ENCODE measurements around the gene EXOC8. TPM values are rescaled to one million over a fixed set of nuclear protein-coding genes. Genes with fewer than 3 reads are reported as not detected.

Gene EXOC8
- 5.3 and 5.9 TPM in 2 replicates for polyA plus RNA-seq (2014; cell fraction: cytosol; rRNA removed)
- polyA plus RNA-seq (2014; cell fraction: nucleus; rRNA removed), result 3.8 and 4.3 TPM in 2 replicates

- DNase-seq (ENCODE audit: low spot score), result peak; percentile 97
Measured at GRCh38 chr1:231337472-231338269, at the start of gene EXOC8. TSS of gene EXOC8 (minus strand) at chr1:231337852. CDS start at chr1:231337745, 107 bp downstream.

GRCh38 chr1:231386466-231386865 lies 48.8 kb upstream of the EXOC8 start:
- no peak for DNase-seq (ENCODE audit: low spot score)

- no peak for DNase-seq (ENCODE audit: low spot score)
Measured at GRCh38 chr1:231385416-231385748, 47.7 kb upstream of the EXOC8 start.

GRCh38 chr1:231384696-231385415 lies 47.2 kb upstream of the EXOC8 start:
- DNase-seq (ENCODE audit: low spot score), result no peak

GRCh38 chr1:231383159-231383860 lies 45.7 kb upstream of the EXOC8 start:
- DNase-seq (ENCODE audit: low spot score), result no peak

- DNase-seq (ENCODE audit: low spot score), result no peak
Measured at GRCh38 chr1:231382426-231382825, 44.8 kb upstream of the EXOC8 start.

- no peak for DNase-seq (ENCODE audit: low spot score)
Measured at GRCh38 chr1:231381729-231382128, 44.1 kb upstream of the EXOC8 start.

- no peak for DNase-seq (ENCODE audit: low spot score)
Measured at GRCh38 chr1:231376875-231377549, 39.4 kb upstream of the EXOC8 start.

- DNase-seq (ENCODE audit: low spot score), result no peak
Measured at GRCh38 chr1:231376101-231376500, 38.4 kb upstream of the EXOC8 start.

- DNase-seq (ENCODE audit: low spot score), result no peak
Measured at GRCh38 chr1:231374394-231374793, 36.7 kb upstream of the EXOC8 start.

GRCh38 chr1:231372501-231372900 lies 34.8 kb upstream of the EXOC8 start:
- DNase-seq (ENCODE audit: low spot score), result no peak

GRCh38 chr1:231369282-231369681 lies 31.6 kb upstream of the EXOC8 start:
- DNase-seq (ENCODE audit: low spot score), result no peak

- DNase-seq (ENCODE audit: low spot score), result no peak
Measured at GRCh38 chr1:231364192-231364591, 26.5 kb upstream of the EXOC8 start.

- DNase-seq (ENCODE audit: low spot score), result no peak
Measured at GRCh38 chr1:231363624-231364023, 26.0 kb upstream of the EXOC8 start.

GRCh38 chr1:231362325-231362724 lies 24.7 kb upstream of the EXOC8 start:
- no peak for DNase-seq (ENCODE audit: low spot score)

- no peak for DNase-seq (ENCODE audit: low spot score)
Measured at GRCh38 chr1:231359113-231359512, 21.5 kb upstream of the EXOC8 start.

GRCh38 chr1:231357831-231358354 lies 20.2 kb upstream of the EXOC8 start:
- peak; percentile 47 for DNase-seq (ENCODE audit: low spot score)

GRCh38 chr1:231357187-231357772 lies 19.6 kb upstream of the EXOC8 start:
- no peak for DNase-seq (ENCODE audit: low spot score)

GRCh38 chr1:231355171-231355570 lies 17.5 kb upstream of the EXOC8 start:
- DNase-seq (ENCODE audit: low spot score), result no peak

GRCh38 chr1:231354330-231355020 lies 16.8 kb upstream of the EXOC8 start:
- no peak for DNase-seq (ENCODE audit: low spot score)
